Stimulated activated CD4-positive, alpha-beta T cell treated with anti-CD3 and anti-CD28 coated beads, Interleukin-2, amount 100 ng/mL, for 48 hours (primary cell): Measurements from ENCODE around the gene FBXO3.

ENCODE experiments used
- DNase-seq, 2 donors: peaks; one replicate each; pipeline ENCODE4 v3.0.0-alpha.2; 2020

The FBXO3 gene

GRCh38 chr11:33700063-33700501 is 74.2 kb downstream of the FBXO3 start:
- DNase-seq, result no peak

- no peak for DNase-seq
Observed at GRCh38 chr11:33699515-33700062, 74.7 kb downstream of the FBXO3 start.

- no peak for DNase-seq
Observed at GRCh38 chr11:33698921-33699320, 75.4 kb downstream of the FBXO3 start.

GRCh38 chr11:33697997-33698396 is 76.3 kb downstream of the FBXO3 start:
- DNase-seq, result no peak

GRCh38 chr11:33696931-33697638 is 77.2 kb downstream of the FBXO3 start:
- DNase-seq, result no peak

GRCh38 chr11:33696411-33696810 is 77.9 kb downstream of the FBXO3 start:
- DNase-seq, result no peak

- DNase-seq, result no peak
Observed at GRCh38 chr11:33695051-33695566, 79.2 kb downstream of the FBXO3 start.

GRCh38 chr11:33694346-33695050 is 79.8 kb downstream of the FBXO3 start:
- DNase-seq, result no peak

- no peak for DNase-seq
Observed at GRCh38 chr11:33692541-33692940, 81.8 kb downstream of the FBXO3 start.

GRCh38 chr11:33692013-33692504 is 82.3 kb downstream of the FBXO3 start:
- DNase-seq, result no peak

GRCh38 chr11:33691066-33691864 is 83.1 kb downstream of the FBXO3 start:
- no peak for DNase-seq
